NOMO-1 (cell line): ENCODE results near the gene NOTUM.

Experiments
- DNase-seq, 2 experiments: peaks; one replicate each; lab custom pipeline; 2025; ENCODE audit not compliant: unreplicated experiment in 2 of 2; lab: John Stamatoyannopoulos, UW

The NOTUM gene

DNA sequence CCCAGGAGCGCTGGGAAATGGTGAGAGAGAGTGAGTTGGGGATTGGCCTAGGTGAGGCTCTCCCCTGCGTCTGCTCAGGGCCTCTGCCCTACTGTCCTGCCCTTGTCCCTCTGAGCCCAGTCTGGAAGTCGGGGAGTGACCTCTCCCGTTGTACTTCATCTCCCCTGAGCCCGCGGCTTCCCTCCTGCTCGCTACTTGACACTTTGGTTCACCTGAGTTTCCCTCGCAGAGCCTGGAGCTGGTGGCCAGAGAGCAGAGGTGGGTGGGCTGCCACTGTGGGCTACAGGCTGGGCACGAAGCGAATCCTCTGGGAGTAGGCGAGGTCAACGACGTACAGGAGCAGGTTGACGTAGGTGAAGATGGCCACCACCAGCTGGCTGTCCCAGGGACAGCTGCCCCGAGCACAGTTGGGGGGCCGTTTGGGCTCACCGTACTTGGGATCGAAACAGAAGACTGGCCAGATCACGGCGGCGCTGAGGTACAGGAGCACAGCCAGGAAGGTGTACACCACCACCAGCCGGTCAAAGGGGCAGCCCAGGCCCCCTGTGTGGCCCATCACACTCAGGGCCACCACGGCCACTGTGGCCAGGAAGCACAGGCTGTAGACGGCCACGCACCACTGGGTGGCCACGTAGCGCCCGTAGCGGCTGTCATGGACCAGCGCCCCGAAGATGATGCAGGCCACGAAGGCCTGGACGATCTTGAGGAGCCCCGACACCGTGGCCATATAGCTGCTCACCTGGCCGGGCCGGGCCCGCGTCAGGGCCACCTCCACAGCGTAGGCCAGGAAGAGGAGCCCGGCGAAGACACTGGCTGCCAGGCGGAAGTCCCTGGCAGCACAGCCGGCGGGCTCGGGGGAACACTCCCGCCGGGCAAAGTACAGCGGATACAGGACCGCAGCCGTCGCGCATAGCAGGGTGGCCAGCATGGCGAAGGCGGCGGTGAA, 20.2 kb downstream of the NOTUM start:
- DNase-seq, result no peak

DNA sequence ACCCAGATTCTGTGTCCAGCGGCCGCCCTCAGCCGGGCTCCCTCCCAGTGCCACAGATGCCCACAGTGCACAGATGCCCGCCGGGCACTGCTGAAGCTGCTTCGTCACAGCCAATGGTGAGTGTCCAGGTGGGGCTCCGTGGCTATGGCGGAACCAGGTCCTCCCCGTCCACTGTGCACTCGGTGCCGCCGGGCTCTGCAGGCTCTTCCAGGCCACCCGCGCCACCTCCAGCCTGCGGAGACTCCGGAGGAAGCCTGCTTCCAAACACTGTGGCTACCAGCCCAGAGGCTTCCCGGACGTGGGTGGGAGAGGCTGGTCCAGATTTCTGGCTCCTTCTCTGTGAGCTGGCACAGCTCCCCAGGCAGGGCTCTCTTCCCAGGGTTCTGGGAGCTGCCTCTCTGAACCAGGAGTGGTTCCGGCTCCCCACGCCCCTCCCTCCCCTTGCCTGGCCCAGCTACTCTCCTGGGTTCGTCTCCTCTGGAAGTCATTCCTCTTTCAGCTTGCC, 21.1 kb downstream of the NOTUM start:
- no peak for DNase-seq

DNA sequence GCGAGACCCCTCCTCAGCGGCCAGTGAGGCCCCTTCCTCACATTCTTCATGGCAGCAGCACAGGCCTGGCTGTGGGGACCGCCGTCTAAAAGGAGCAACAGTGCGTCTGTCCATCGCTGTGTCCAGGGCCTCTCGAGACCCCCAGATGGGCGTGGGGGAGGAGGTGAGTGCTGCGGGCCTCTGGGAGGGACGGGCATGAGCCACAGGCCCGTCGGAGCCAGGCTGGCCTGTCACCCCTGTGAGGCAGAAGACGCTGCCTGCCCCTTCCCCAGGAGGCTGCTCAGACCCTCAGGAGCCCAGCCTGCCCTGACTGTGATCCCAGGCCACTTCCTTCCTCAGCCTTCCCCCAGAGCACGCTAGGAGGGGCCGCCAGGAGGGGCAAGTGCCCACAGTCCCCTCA, 21.8 kb downstream of the NOTUM start:
- DNase-seq, result no peak

DNA sequence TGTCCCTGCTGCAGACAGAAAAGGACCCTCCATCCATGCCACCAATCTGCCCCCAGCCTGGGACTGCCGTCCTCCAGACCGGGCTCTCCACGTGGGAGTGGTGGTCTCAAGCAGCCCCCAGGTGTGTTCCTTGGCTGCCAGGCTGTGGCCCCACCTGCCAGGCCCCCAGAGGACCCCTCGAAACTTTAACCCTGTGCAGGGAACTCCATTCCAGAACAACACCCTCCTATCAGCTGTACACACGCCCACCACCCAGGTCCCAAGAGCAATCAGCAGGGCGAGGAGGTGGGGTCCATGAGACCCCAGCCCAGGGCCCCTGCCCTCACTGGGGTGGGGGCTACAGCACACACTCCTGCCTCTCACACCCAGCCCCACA, 25.3 kb downstream of the NOTUM start:
- no peak for DNase-seq

DNA sequence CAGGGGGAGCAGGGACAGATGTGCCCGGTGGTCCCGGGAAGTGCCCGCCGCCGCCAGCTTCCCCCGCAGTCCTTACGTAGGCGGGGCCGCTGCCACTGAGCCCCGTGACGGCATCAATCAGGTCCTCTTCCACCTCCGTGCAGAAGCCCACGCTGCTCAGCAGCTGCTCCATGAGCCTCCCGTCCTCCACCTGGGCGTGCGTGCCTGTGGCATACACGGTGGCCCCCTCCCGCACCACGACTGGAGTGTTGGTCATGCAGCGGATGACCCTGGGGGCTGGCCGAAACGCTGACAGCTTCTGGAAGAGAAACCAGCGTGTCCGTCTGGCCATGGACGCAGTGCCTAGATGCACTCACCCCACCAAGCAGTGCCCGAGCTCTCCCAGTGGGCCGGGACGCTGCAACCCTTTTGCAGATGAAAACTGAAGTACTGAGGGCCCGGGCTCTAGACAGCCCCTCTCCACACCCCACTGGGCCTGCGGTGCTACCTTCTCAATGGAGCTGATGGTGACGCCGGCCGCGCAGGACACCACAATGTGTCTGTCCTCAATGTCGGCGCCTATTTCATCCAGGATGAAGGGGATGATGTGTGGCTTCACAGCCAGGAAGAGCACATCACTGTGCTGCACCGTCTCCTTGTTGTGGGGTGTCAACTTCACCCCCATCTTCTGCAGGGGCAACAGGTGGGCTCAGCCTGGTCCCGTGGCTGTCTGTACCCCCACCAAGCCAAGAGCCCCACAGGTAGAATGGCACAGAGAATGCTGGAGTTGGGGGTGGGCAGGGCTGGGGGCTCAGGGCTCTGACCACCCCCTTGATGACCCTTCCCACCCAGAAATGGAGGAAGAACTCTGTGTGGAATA, 25.9 kb downstream of the NOTUM start:
- DNase-seq, result no peak

DNA sequence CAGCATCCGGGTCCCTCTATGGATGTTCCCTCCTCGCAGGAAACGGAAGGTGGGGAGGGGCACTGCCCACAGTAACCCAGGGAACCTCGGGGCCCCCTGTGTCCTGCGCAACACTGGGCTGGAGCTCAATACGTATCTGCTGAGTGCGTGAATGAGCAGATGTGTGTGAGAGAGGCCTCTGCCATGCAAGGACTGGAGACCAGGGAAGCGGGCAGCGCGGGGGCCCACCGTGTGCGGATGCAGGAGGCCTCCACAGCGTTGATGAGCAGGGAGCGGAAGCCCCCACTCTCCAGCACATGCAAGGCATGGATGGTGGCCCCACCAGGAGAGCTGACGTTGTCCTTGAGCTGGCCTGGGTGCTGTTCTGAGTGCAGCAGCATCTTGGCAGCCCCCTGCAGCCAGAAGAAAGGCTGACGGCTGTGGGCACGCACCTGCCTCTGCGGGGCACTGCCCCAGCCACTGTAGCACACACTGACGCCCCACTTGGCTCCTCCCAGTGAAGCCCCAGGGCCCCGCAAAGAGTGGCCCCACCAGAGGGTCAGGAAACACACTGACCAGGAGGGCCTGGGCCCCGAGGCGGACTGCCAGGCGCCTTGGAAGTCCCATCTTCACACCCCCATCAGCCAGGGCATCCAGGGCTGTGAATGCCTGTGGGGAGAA, 26.8 kb downstream of the NOTUM start:
- no peak for DNase-seq

DNA sequence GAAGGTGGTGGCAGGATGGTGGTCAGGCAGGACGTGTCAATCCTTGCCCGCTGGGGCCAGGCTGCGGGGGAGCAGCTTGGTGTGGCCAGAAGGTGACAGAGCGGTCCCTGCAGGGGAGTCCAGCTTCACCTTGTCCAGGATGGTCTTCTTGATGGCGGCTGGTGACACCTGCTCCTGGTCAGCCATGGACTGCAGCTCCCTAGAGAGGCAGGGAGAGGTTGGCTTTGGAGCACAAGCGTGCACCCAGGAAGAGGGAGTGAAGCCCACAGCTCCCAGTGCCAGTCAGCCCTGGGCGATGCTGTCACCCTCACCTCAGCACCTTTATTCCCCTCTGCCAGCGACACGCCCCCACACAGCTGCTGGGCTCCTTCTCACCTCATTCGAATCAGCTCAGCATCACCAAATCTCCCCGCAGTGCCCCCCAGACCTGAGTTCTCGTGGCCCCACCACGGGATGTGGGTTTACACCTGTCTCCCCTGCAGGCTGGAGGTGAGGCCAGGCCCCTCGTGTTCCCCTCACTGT, 27.7 kb downstream of the NOTUM start:
- no peak for DNase-seq

DNA sequence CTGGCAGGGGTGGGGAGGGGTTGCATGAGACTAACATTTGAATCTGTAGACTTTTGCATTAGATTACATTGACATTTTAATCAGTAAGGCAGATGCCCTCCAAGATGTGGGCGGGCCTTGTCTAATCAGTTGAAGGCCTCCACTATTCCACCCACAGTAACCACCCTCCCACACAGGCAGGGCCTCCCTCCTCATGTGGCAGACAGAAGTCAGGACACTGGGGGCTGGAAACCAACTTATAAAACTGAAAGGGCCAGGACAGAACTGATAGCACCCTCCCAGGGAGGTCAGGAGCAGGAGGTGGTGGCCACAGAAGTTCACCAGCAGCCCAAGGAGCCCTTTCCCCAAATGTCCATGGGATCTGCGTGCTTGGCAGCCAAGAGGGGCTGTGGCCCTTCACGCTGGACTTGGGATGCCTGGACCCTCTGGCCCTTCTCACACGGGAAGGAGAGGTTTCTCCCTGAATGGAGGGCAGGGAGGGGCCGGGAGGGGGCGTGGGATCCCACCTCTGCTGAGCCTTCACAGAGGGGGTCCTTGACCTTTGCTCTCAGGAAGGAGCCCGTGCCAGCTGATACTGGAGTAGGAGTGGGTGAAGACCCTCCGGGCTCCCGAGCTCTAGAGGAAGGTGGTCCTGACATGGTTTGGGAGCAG, 28.5 kb downstream of the NOTUM start:
- no peak for DNase-seq

DNA sequence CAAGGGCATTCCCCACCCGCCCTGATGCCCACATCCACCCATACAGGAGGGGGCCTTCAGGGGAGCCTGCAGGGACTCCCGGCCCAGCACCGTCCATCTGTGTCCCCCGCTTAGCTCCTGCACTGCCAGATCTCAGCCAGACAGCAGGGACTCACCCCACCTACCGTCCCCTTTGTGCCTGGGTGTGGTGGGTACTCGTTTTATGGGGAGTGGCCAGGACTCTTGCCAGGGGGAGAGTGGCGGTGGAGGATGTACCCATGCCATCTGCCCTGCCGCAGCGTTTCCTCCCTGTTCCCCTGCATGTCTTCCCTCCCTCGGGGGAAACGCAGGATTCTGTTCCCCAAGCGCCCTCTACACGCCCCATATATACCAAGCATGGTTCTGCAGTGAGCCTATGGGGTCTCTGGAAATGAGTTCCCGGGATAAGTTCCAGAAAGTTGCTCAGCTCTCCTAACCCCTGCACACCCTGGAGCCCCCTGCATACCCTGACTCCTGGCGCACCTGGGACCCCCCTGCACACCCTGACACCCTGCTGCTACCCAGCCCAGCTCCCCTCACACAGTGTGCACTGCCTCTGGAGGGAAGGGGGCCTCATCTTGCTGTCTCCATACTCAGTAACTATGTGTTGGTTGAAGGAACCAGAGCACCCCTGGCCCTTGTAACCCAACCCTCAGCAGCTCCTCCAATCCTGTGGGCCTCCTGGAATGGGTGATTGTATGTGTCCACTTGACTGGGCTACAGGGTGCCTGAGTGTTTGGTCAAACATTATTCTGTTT, 29.2 kb downstream of the NOTUM start:
- no peak for DNase-seq

DNA sequence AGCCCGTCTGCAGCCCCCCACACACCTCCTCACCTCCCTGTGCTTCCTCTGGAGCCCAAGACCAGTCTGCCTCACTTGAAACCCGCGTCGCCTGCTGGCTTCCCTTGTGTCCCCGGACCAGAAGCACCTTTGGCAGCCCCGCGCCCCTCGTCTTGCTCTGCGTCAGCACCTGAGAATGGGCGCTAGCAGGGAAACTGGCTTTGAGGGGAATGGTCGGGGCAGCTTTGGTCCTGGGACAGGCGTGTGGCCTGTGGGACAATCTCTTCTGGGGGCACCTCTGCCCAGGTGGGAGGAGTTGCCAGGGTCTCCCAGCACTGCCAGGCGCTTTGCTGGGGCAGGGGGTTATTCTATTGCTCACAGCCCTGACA, 29.8 kb downstream of the NOTUM start:
- DNase-seq, result no peak

DNA sequence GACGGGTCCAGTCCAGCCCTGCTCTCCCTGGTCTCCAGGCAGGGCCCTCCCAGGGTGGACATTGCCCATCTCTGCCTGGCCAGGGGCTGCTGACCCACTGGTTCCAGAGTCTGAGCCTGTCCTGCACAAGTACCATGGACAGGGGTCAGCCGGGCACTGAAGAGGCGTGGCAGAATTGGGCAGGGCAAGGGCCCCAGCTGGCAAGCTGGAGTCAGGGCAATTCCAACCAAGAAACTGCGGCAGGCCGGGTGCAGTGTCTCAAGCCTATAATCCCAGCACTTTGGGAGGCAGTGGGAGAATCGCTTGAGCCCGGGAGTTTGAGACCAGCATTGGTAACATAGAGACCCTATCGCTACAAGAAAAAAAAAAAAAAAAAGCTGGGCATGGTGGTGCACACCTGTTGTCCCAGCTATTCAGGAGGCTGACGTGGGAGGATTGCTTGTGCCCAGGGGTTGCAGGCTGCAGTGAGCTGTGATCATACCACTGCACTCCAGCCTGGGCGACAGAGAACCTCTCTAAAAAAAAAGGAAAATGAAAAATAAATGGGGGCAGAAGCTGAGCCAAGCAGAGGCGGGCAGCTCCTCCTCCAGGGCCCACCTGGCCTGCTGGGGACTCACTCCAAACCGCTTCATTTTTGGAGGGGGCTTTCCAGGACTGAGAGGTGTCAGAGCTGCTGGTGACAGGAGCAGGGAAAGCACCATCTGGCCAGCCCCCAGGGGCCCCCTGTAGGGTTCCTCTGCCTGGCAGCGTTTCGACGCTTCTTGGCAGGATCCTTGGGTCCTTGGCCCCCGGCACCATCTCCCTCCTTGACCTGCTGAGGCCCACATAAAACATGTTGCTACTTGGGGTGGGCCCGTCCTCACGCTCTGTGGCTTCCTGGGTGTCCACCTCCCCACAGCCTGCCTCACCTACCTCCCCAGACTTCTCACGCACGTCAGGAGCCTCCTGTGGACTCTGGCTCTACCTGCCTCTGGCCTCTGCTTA, 30.6 kb downstream of the NOTUM start:
- DNase-seq, result no peak

DNA sequence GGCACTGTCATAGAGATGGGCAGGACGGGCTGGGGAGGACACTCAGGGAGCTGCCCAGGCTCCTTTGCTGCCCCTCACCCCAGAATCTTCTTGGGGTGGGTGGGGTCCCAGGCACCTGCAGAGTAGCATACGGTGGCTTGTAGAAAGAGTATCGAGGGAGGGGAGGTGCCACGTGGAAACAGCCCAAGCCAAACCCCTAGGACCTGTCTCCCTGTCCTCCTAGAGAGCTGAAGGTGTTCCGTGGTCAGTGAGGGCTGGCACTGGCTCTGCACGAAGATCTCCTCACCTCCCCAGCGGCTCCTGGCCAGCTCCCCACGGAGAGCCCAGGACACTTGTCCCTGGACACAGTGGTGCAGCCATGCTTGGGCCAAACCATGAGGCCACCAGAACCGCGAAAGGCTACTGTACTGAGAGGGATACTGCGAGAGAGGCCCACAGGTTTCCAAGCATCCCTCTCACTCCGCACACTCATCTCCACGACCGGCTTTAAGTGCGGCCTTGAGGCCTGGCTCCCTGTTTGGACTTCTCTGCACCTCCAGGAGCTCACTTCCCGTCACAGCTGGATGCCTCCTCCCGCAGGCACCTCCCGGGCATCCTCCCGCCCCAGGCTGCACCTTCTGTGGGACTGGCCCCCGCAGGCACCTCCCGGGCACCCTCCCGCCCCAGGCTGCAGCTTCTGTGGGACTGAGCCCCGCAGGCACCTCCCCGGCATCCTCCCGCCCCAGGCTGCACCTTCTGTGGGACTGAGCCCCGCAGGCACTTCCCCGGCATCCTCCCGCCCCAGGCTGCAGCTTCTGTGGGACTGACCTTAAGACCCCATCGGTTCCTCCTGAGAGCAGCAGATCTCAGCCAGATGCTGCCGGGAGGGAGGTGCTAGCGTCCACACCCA, 31.5 kb downstream of the NOTUM start:
- DNase-seq, result no peak

DNA sequence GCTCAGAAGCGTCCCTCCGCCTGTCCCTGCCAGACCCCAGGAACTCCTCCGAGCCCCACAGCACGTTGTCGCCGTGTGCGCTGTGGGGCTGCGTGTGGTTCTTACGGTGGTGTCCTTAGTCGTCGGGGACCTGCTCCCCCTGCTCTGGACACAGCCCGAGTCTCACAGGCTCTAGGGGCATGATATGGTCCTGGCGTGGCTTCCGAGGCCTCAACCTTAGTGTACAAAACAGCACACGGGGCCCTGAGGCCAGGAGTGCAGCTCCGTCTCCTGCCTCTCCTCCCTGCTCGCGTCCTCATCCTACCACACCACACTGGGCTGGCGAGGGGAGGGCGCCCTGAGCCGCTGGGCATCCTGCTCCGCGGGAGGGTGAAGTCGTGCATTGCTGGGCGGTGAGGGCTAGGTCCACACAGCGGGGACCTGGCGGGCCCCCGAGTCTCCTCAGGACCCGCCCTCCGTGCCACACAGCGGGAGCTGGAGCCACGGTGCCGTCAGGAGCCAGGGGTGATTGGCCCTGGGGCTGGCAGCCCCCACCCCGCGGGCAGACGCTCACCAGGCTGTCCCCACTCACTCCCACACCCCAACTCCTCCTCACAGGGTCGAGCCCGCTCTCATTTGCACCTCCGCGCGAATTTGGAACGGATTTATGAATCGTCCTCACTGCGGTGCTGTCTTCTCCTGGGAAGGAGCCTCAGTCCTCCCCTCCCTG, 32.3 kb downstream of the NOTUM start:
- no peak for DNase-seq

DNA sequence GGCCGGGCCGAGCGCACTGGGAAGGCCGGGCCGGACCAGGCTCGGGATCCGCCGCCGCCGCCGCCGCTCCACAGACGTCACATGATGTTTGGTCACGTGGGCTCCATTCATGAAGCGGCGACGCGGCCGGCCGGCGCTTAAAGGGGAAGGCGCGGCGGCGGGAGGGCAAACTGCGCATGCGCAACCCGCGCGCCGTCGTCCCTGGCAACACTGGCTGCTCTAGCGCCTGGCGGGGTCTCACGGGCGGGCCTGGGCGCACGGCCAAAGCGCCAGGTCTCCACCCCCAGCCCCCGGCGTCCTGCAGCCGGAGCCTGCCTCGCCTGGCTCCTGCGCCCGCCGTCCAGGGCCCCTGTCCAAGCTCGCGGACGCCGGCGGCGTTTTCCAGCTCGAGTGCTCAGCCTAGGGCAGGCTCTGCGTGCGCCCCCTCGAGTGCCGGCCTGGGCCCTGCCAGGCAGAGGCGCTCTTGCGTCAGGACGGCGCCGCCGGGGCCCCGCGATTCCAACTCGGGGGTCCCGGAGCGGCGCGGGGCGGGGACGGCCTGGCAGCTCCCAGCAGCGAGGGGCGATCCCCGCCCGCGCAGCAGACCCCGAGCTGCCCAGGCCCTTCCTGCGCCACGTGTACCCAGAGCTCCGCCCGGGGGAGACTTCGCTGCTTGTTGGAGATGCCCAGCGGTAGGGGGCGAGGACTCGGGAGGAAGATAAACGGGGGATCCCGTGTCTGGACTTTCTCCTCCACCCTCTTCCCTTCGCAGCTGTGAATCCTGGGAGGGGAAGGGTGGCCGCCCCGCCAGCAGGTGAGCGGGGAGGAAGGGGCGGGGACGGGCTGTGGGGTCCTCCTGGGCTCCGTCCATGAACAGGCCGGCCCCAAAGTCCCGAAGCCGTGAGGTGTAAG, 33.1 kb downstream of the NOTUM start, which contains the start of gene MAFG:
TSS of gene MAFG (minus strand) at position 83 of the 891 bp plus-strand sequence. CDS start 4,550 bp downstream, outside the sequence.
- peak; percentile 86 to 90 for DNase-seq

DNA sequence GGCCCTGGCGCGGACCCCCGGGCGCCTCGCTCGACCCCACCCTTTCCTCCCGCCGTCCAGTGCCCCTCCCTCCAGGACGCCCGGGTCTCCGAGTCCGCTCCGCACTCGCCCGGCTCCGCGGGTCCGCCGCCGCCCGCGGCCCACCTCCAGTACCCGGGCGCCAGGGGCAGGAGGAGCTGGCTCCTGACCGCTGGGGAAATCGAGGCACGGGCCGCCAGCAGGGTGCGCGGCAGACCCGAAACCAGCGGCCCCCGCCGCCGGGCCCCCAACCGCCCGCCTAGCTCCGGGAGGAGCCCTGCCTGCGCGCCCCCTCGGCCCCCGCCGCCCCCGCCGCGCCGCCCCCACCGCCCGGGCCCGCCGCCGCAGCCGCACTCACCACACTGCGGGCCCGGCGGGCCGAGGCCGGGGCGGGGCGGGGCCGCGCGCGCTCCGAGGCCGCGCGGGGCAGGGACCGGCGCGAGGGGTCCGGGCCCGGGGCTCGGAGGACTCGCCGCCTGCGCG, 33.8 kb downstream of the NOTUM start:
- peak in 1 of 2 experiments; percentile 17 for DNase-seq
